ENCODE measurements around the gene PREX1. TPM values are rescaled to one million over a fixed set of nuclear protein-coding genes. Genes with fewer than 3 reads are reported as not detected.

Gene PREX1
- total RNA-seq, 4 donors from 2014 or later, result 9.9 to 150 (median 18.4) TPM

DNA sequence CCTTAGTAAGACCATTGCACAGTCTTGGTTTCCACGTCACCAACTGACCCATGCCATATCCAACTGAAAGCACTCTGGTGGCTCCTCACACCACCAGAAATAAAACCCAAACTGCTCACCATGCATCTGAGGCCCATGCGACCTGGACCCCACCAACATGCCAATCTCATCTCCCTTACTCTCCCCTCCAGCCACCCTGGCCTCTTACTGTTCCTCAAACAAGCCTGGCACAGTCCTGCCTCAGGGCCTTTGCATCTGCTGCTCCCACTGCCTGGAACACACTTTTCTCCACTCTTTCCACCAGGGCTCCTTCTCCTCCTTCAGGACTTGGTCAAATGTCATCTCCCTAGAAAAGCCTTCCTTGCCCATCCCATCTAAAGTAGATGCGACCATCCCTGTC lies 8.7 kb downstream of the PREX1 start:
- no peak for DNase-seq
- H3K36me3 ChIP-seq, result no peaks in the 10 kb centered on the region
- H3K4me1 ChIP-seq, result peaks cover 0 to 52% (median 39%) of the 10 kb centered on the region in 4 donors
- H3K4me3 ChIP-seq, result peak overlapping the region in 1 of 4 donors; percentile 25
- H3K9me3 ChIP-seq, result no peaks in the 10 kb centered on the region
- peak overlapping the region in 3 of 4 donors; percentile 47 to 92 (median 70) for H3K27ac ChIP-seq
- TF ChIP-seq, protein P1, sequence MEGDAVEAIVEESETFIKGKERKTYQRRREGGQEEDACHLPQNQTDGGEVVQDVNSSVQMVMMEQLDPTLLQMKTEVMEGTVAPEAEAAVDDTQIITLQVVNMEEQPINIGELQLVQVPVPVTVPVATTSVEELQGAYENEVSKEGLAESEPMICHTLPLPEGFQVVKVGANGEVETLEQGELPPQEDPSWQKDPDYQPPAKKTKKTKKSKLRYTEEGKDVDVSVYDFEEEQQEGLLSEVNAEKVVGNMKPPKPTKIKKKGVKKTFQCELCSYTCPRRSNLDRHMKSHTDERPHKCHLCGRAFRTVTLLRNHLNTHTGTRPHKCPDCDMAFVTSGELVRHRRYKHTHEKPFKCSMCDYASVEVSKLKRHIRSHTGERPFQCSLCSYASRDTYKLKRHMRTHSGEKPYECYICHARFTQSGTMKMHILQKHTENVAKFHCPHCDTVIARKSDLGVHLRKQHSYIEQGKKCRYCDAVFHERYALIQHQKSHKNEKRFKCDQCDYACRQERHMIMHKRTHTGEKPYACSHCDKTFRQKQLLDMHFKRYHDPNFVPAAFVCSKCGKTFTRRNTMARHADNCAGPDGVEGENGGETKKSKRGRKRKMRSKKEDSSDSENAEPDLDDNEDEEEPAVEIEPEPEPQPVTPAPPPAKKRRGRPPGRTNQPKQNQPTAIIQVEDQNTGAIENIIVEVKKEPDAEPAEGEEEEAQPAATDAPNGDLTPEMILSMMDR (IDR thresholded peaks at IDR 0.05), result no peak
- TF ChIP-seq POLR2A (IDR thresholded peaks at IDR 0.05), result no peak
- H3K27me3 ChIP-seq, result no peaks in the 10 kb centered on the region

DNA sequence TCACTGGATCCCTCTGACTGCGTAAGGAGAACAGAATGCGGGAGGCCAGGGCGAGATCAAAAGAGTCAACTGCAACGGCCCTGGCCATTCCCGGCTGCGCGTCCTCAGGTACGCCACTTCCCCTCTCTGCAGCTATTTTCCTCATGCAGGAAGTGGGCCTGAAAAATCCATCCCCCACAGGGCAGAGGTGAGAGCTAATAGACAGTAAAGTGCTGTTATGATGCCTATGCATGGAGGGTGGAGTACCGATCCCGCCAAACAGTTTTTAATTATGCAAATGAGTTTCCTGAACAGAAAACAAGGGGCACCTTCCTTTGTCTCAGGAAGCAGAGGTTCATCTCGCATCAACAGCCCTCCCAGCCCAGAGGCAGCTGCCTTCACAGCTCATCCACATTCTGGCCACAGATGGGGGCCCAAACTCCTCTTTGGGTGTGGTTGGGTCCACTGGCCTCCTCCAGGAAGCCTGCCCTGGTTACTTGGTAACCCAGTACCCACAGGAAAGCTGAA lies 9.3 kb downstream of the PREX1 start:
- peak in 2 of 3 donors; percentile 85 for DNase-seq
- H3K4me1 ChIP-seq, result peaks cover 0 to 51% (median 37%) of the 10 kb centered on the region in 4 donors
- no peaks in the 10 kb centered on the region for H3K27me3 ChIP-seq
- TF ChIP-seq, protein P1 (IDR thresholded peaks at IDR 0.05), result no peak
- TF ChIP-seq POLR2A (IDR thresholded peaks at IDR 0.05), result no peak
- H3K9me3 ChIP-seq, result no peaks in the 10 kb centered on the region
- H3K4me3 ChIP-seq, result peak overlapping the region in 1 of 4 donors; percentile 25
- no peaks in the 10 kb centered on the region for H3K36me3 ChIP-seq
- H3K27ac ChIP-seq, result peak overlapping the region in 3 of 4 donors; percentile 47 to 92 (median 70)

DNA sequence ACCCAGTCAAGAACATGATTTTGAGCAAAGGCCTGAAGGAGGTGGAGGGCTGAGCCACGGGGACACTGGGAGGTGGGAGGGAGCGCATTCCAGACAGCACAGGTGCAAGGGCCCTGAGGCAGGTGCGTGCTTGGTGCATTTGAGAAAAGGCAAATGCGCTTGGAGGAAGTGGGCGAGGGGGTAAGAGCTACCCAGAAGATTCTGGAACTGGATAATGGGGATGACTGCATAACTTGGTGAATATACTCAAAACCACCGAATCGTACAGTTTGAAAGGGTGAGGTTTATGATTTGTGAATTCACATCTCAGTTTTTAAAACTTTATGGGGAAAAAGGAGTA lies 9.8 kb downstream of the PREX1 start:
- H3K27ac ChIP-seq, result peak overlapping the region in 3 of 4 donors; percentile 47 to 92 (median 70)
- H3K36me3 ChIP-seq, result no peaks in the 10 kb centered on the region
- H3K9me3 ChIP-seq, result no peaks in the 10 kb centered on the region
- no peak for DNase-seq
- H3K4me1 ChIP-seq, result peaks cover 0 to 46% (median 34%) of the 10 kb centered on the region in 4 donors
- H3K4me3 ChIP-seq, result peak overlapping the region in 1 of 4 donors; percentile 25
- H3K27me3 ChIP-seq, result no peaks in the 10 kb centered on the region
- TF ChIP-seq, protein P1 (IDR thresholded peaks at IDR 0.05), result no peak
- no peak for TF ChIP-seq POLR2A (IDR thresholded peaks at IDR 0.05)

DNA sequence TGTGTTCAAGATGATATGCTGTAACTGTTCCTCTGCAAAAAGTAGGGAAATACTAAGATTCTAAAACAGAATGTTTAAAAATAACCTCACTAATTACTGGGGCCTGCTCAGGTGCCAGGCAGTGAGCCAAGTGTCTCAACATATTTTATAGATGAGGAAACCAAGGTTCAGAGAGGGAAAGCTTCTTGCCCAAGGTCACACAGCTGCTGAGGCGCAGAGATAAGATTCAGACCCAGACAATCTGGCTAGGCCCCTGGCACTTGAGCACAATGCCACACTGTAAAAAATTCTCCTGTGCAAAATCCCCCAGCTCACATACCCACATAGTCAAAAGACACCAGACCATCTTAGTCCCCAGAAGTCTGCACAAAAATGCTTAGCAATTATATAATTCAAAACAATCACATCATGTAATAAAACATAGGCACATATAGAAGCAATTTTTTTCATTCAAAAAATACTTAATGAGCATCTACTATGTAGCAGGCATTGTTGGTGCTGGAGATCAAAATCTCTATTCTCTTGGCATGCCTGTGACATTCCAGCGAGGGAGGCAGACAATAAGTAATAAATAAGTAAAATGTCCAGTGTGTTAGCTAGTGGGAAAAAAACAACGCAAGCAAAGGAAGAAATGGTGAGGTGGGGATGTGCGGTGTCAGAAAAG lies 10.3 kb downstream of the PREX1 start:
- Histone ChIP-seq H3K27me3 (no peaks in the 10 kb centered on the region), H3K9me3 (no peaks in the 10 kb centered on the region), H3K36me3 (no peaks in the 10 kb centered on the region), H3K27ac (peak overlapping the region in 1 of 4 donors; percentile 92), H3K4me3 (no peak overlapping the region), H3K4me1 (peaks cover 0 to 45% (median 33%) of the 10 kb centered on the region in 4 donors)
- TF ChIP-seq POLR2A (IDR thresholded peaks at IDR 0.05), result no peak
- TF ChIP-seq, protein P1 (IDR thresholded peaks at IDR 0.05), result no peak
- DNase-seq, result no peak

DNA sequence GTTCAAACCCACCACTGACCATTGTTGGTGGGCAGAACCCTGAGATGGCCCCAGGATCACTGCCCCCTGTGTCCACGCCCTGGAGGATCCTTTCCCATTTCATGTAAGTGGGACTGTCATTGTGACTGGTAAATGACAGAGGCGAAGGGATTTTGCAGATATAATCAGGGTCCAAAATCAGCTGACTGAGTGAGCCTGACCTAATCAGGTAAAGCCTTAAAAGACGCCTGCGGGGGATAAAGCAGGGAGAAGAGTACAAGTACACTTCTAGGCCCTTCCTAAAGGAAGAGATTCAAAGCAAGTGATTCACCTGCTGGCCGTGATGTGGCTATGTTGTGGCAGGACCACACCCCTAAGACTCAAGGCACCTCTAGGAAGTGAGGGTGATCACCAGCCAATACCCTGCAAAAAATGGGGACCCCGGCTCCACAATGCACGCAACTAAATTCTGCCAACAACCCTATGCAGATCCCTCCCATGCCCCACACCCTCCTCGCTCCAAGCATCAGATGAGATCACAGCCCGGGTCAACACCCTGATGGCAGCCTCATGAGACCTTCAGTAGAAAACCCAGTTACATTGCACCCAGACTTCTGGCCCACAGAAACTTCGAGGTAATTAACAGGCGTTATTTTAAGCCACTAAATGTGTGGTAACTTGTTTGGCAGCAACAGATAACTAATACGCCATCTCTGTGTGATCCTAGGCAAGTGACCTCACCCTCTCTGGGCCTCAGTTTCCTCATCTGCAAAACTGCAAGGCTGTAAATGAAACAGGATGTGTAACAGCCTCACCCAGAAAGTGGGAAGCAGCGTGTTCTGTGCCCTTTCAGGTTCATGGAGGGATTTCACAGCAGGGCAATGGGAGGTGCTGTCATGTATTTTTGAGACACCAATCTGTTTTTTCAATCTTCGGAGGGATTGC lies 11.3 kb downstream of the PREX1 start:
- Histone ChIP-seq H3K4me3 (no peak overlapping the region), H3K27ac (peak overlapping the region in 1 of 4 donors; percentile 92), H3K4me1 (peaks cover 0 to 44% (median 29%) of the 10 kb centered on the region in 4 donors), H3K9me3 (no peaks in the 10 kb centered on the region), H3K27me3 (no peaks in the 10 kb centered on the region), H3K36me3 (no peaks in the 10 kb centered on the region)
- DNase-seq, result no peak
- TF ChIP-seq, protein P1 (IDR thresholded peaks at IDR 0.05), result no peak
- TF ChIP-seq POLR2A (IDR thresholded peaks at IDR 0.05), result no peak
